ENCODE measurements around the gene UNC5CL. TPM values are rescaled to one million over a fixed set of nuclear protein-coding genes. Genes with fewer than 3 reads are reported as not detected.

Gene UNC5CL
- polyA plus RNA-seq (2013, experiment 1 of 2), result 2.5 TPM
- 2.1 TPM for polyA plus RNA-seq (2013, experiment 2 of 2)

DNA sequence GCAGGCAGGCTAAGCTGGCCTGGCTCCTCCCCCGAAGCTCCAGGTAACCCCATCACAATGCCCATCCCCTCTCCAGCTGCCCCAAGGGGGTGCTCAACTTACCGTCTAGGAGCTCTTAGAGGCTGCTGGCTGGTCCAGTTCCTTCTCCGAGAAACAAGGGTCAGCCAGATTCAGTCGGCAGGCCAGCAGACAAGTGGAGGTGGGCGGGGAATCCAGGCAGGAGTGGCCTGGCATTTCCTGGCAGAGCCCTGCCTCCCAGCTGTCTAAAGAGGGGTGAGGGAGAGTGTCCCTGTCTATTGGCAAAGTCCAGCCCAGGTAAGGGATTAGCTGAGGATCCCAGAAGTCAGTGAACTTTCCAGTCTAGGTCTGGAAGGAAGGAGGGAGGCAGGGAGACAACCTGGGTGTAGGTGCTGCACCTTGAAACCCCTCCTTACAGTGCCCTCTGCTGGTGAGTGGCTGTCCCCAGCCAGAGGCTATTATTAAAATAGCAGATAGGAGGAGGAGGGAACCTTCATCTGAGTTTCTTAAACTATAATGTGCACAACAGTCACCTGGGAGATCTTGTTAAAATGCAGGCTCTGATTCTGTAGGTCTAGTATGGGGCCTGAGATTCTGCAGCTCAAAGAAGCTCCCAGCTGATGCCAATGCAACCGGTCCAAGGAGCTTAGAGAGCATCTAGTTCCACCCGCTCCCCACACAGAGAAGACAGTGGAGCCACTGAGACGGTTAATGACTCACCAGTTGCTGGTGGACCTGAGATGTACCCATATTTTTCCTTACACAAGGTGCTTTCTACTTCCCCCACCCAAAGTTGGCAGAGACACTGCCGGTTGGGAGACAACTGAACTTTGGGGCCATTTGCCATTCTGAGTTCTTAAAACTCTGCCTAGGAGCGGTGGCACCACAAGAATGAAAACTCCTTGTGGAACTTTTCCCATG, at the start of gene UNC5CL:
TSS of gene UNC5CL (minus strand) at position 162 of the 939 bp plus-strand sequence. CDS start 4,147 bp downstream, outside the sequence.
- Histone ChIP-seq H3K14ac (ENCODE audit: low read length) (no peak within 1 kb of the TSS), H4K91ac (ENCODE audit: low read depth, low read length, poor library complexity) (no peak within 1 kb of the TSS), H3K23ac (ENCODE audit: low read depth, low read length, poor library complexity) (no peak within 1 kb of the TSS), H3K9me3 (replicated peaks in 1 of 2; ENCODE audit: control insufficient read depth in 2 of 2, insufficient read depth in 1 of 2, low read depth in 1 of 2, low read length in 2 of 2) (no peaks in the 10 kb centered on the region), H4K8ac (ENCODE audit: low read depth, low read length) (no peak within 1 kb of the TSS), H2AK5ac (ENCODE audit: low read depth, low read length) (no peak within 1 kb of the TSS), H2AFZ (ENCODE audit: low read length) (no peak within 1 kb of the TSS), H3K4me3 (ENCODE audit: low read length in 2 of 2) (no peak within 1 kb of the TSS), H2BK5ac (ENCODE audit: low read length) (no peak within 1 kb of the TSS), H3K36me3 (replicated peaks in 1 of 2; ENCODE audit: control insufficient read depth in 2 of 2, insufficient read depth in 2 of 2, low read length in 2 of 2) (no peaks in the 10 kb centered on the region), H2BK12ac (ENCODE audit: low read length) (no peak within 1 kb of the TSS), H2BK120ac (ENCODE audit: low read depth, low read length) (no peak within 1 kb of the TSS), H3K18ac (ENCODE audit: low read length) (no peak within 1 kb of the TSS), H3K27ac (replicated peaks; ENCODE audit: low read length) (no peak within 1 kb of the TSS), H2BK15ac (ENCODE audit: low read length) (no peak within 1 kb of the TSS), H3K4ac (ENCODE audit: low read length) (no peak within 1 kb of the TSS), H3K4me2 (ENCODE audit: insufficient read depth, low read length, poor library complexity, severe bottlenecking) (no peak within 1 kb of the TSS), H3K4me1 (ENCODE audit: control insufficient read depth in 2 of 2, insufficient read depth in 1 of 2, low read depth in 1 of 2, low read length in 2 of 2) (peaks cover 0 to 2% of the 10 kb centered on the region in 2 donors), H3K27me3 (ENCODE audit: control insufficient read depth in 3 of 3, insufficient read depth in 3 of 3, low read depth in 1 of 3, low read length in 3 of 3) (no peaks in the 10 kb centered on the region), H3K9ac (ENCODE audit: low read depth, low read length, poor library complexity) (no peak within 1 kb of the TSS), H3K79me1 (ENCODE audit: low read depth, low read length) (no peaks in the 10 kb centered on the region)
- WGBS, 2 donors (ENCODE audit: extremely low coverage in 2 of 2, insufficient read length in 2 of 2, insufficient replicate concordance in 1 of 2), result no CpG with 5 or more reads among the region's 10 CpGs
- DNase-seq (ENCODE audit: low spot score), result no peak

- H3K79me1 ChIP-seq (ENCODE audit: low read depth, low read length), result no peaks in the 10 kb centered on the region
- H3K23ac ChIP-seq (ENCODE audit: low read depth, low read length, poor library complexity), result no peak overlapping the region
- no peak overlapping the region for H4K91ac ChIP-seq (ENCODE audit: low read depth, low read length, poor library complexity)
- H3K36me3 ChIP-seq (replicated peaks in 1 of 2; ENCODE audit: control insufficient read depth in 2 of 2, insufficient read depth in 2 of 2, low read length in 2 of 2), result peaks cover 22 to 97% of the 10 kb centered on the region in 2 donors
- no CpG with 5 or more reads among the region's 4 CpGs for WGBS, 2 donors (ENCODE audit: extremely low coverage in 2 of 2, insufficient read length in 2 of 2, insufficient replicate concordance in 1 of 2)
- H3K27ac ChIP-seq (replicated peaks; ENCODE audit: low read length), result no peak overlapping the region
- H2BK15ac ChIP-seq (ENCODE audit: low read length), result no peak overlapping the region
- H3K9me3 ChIP-seq (replicated peaks in 1 of 2; ENCODE audit: control insufficient read depth in 2 of 2, insufficient read depth in 1 of 2, low read depth in 1 of 2, low read length in 2 of 2), result no peaks in the 10 kb centered on the region
- H3K9ac ChIP-seq (ENCODE audit: low read depth, low read length, poor library complexity), result no peak overlapping the region
- H2BK120ac ChIP-seq (ENCODE audit: low read depth, low read length), result no peak overlapping the region
- H2AFZ ChIP-seq (ENCODE audit: low read length), result no peak overlapping the region
- H2AK5ac ChIP-seq (ENCODE audit: low read depth, low read length), result no peak overlapping the region
- no peak overlapping the region for H4K8ac ChIP-seq (ENCODE audit: low read depth, low read length)
- H3K4ac ChIP-seq (ENCODE audit: low read length), result no peak overlapping the region
- no peaks in the 10 kb centered on the region for H3K4me1 ChIP-seq (ENCODE audit: control insufficient read depth in 2 of 2, insufficient read depth in 1 of 2, low read depth in 1 of 2, low read length in 2 of 2)
- no peak overlapping the region for H3K4me2 ChIP-seq (ENCODE audit: insufficient read depth, low read length, poor library complexity, severe bottlenecking)
- no peaks in the 10 kb centered on the region for H3K27me3 ChIP-seq (ENCODE audit: control insufficient read depth in 3 of 3, insufficient read depth in 3 of 3, low read depth in 1 of 3, low read length in 3 of 3)
- DNase-seq (ENCODE audit: low spot score), result no peak
- H2BK5ac ChIP-seq (ENCODE audit: low read length), result no peak overlapping the region
- no peak overlapping the region for H3K4me3 ChIP-seq (ENCODE audit: low read length in 2 of 2)
- H2BK12ac ChIP-seq (ENCODE audit: low read length), result no peak overlapping the region
- no peak overlapping the region for H3K14ac ChIP-seq (ENCODE audit: low read length)
- H3K18ac ChIP-seq (ENCODE audit: low read length), result no peak overlapping the region
Observed at GRCh38 chr6:41088451-41088850, 49.4 kb upstream of the UNC5CL start.

GRCh38 chr6:41085182-41085581, 46.2 kb upstream of the UNC5CL start:
- H2BK15ac ChIP-seq (ENCODE audit: low read length), result no peak overlapping the region
- no peaks in the 10 kb centered on the region for H3K9me3 ChIP-seq (replicated peaks in 1 of 2; ENCODE audit: control insufficient read depth in 2 of 2, insufficient read depth in 1 of 2, low read depth in 1 of 2, low read length in 2 of 2)
- no peak overlapping the region for H2BK5ac ChIP-seq (ENCODE audit: low read length)
- H3K4me3 ChIP-seq (ENCODE audit: low read length in 2 of 2), result no peak overlapping the region
- no peak overlapping the region for H2BK120ac ChIP-seq (ENCODE audit: low read depth, low read length)
- H3K79me1 ChIP-seq (ENCODE audit: low read depth, low read length), result no peaks in the 10 kb centered on the region
- DNase-seq (ENCODE audit: low spot score), result no peak
- H2AFZ ChIP-seq (ENCODE audit: low read length), result no peak overlapping the region
- H3K36me3 ChIP-seq (replicated peaks in 1 of 2; ENCODE audit: control insufficient read depth in 2 of 2, insufficient read depth in 2 of 2, low read length in 2 of 2), result peaks cover 14 to 93% of the 10 kb centered on the region in 2 donors
- no peak overlapping the region for H4K91ac ChIP-seq (ENCODE audit: low read depth, low read length, poor library complexity)
- H3K18ac ChIP-seq (ENCODE audit: low read length), result no peak overlapping the region
- no peak overlapping the region for H3K4ac ChIP-seq (ENCODE audit: low read length)
- no peak overlapping the region for H2AK5ac ChIP-seq (ENCODE audit: low read depth, low read length)
- H3K14ac ChIP-seq (ENCODE audit: low read length), result no peak overlapping the region
- no peaks in the 10 kb centered on the region for H3K27me3 ChIP-seq (ENCODE audit: control insufficient read depth in 3 of 3, insufficient read depth in 3 of 3, low read depth in 1 of 3, low read length in 3 of 3)
- H3K23ac ChIP-seq (ENCODE audit: low read depth, low read length, poor library complexity), result no peak overlapping the region
- H3K9ac ChIP-seq (ENCODE audit: low read depth, low read length, poor library complexity), result no peak overlapping the region
- H3K27ac ChIP-seq (replicated peaks; ENCODE audit: low read length), result no peak overlapping the region
- H2BK12ac ChIP-seq (ENCODE audit: low read length), result no peak overlapping the region
- no peak overlapping the region for H3K4me2 ChIP-seq (ENCODE audit: insufficient read depth, low read length, poor library complexity, severe bottlenecking)
- no peak overlapping the region for H4K8ac ChIP-seq (ENCODE audit: low read depth, low read length)
- H3K4me1 ChIP-seq (ENCODE audit: control insufficient read depth in 2 of 2, insufficient read depth in 1 of 2, low read depth in 1 of 2, low read length in 2 of 2), result no peaks in the 10 kb centered on the region

- Histone ChIP-seq H2BK5ac (ENCODE audit: low read length) (no peak overlapping the region), H3K4me1 (ENCODE audit: control insufficient read depth in 2 of 2, insufficient read depth in 1 of 2, low read depth in 1 of 2, low read length in 2 of 2) (no peaks in the 10 kb centered on the region), H2AK5ac (ENCODE audit: low read depth, low read length) (no peak overlapping the region), H3K4ac (ENCODE audit: low read length) (no peak overlapping the region), H3K36me3 (replicated peaks in 1 of 2; ENCODE audit: control insufficient read depth in 2 of 2, insufficient read depth in 2 of 2, low read length in 2 of 2) (peaks cover 12 to 96% of the 10 kb centered on the region in 2 donors), H3K9ac (ENCODE audit: low read depth, low read length, poor library complexity) (no peak overlapping the region), H4K8ac (ENCODE audit: low read depth, low read length) (no peak overlapping the region), H2BK15ac (ENCODE audit: low read length) (no peak overlapping the region), H3K79me1 (ENCODE audit: low read depth, low read length) (no peaks in the 10 kb centered on the region), H3K9me3 (replicated peaks in 1 of 2; ENCODE audit: control insufficient read depth in 2 of 2, insufficient read depth in 1 of 2, low read depth in 1 of 2, low read length in 2 of 2) (no peaks in the 10 kb centered on the region), H3K4me2 (ENCODE audit: insufficient read depth, low read length, poor library complexity, severe bottlenecking) (no peak overlapping the region), H3K18ac (ENCODE audit: low read length) (no peak overlapping the region), H4K91ac (ENCODE audit: low read depth, low read length, poor library complexity) (no peak overlapping the region), H2BK120ac (ENCODE audit: low read depth, low read length) (no peak overlapping the region), H2AFZ (ENCODE audit: low read length) (no peak overlapping the region), H3K23ac (ENCODE audit: low read depth, low read length, poor library complexity) (no peak overlapping the region), H3K14ac (ENCODE audit: low read length) (no peak overlapping the region), H3K27ac (replicated peaks; ENCODE audit: low read length) (no peak overlapping the region), H3K27me3 (ENCODE audit: control insufficient read depth in 3 of 3, insufficient read depth in 3 of 3, low read depth in 1 of 3, low read length in 3 of 3) (no peaks in the 10 kb centered on the region), H2BK12ac (ENCODE audit: low read length) (no peak overlapping the region), H3K4me3 (ENCODE audit: low read length in 2 of 2) (no peak overlapping the region)
- DNase-seq (ENCODE audit: low spot score), result no peak
Observed at GRCh38 chr6:41083072-41083471, 44.1 kb upstream of the UNC5CL start.
